Vagina (tissue), 2 donors: Measurements from ENCODE around the gene DYNLRB2.

Source experiments
- POLR2A ChIP-seq, 2 donors: fragments of 450-650 bp; IDR thresholded peaks; one replicate each; pipeline ENCODE4 v1.6.1; 2017; ENCODE audit warnings: antibody characterized with exemption in 2 of 2, mild to moderate bottlenecking in 2 of 2, moderate library complexity in 2 of 2
- POLR2AphosphoS5 ChIP-seq, 2 donors: sonication (generic); formaldehyde crosslinking; IDR thresholded peaks; one replicate each; pipeline ENCODE4 v1.9.0; 2017; ENCODE audit warnings: antibody characterized with exemption in 2 of 2, mild to moderate bottlenecking in 2 of 2, low read depth in 1 of 2; ENCODE audit not compliant: insufficient read depth in 1 of 2
- TF ChIP-seq, protein P1 (sequence below), 3 experiments: fragments of 450-650 bp in 2 of 3; fragments of 200-600 bp in 1 of 3; sonication (generic) in 1 of 3; IDR thresholded peaks; one replicate each; pipeline ENCODE4 v1.5.1; 2017 to 2019; ENCODE audit warnings: antibody characterized with exemption in 3 of 3, mild to moderate bottlenecking in 2 of 3, moderate library complexity in 2 of 3

DNA sequence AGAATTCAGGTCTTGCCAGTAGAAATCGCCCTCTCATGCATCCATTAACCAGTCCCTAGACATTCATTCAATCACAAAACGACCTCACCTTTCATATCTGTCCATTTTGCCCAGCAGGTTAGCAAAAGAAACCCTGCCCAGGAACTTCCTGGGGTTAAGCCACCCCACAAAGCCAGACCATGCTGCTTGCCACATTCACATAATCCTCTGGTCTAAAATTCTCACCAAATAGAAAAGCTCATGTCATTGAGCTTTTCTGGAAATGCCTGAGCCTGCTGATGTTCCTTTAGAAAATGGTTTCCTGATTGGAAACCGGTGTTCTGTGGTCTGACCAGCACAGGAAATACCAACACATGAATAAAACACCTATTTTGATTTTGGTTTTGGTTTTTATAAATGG, 21.6 kb upstream of the DYNLRB2 start:
- TF ChIP-seq POLR2A (IDR thresholded peaks at IDR 0.05): no peak
- no peak for TF ChIP-seq POLR2AphosphoS5 (IDR thresholded peaks at IDR 0.05; ENCODE audit: insufficient read depth in 1 of 2, low read depth in 1 of 2)
- TF ChIP-seq, protein P1, sequence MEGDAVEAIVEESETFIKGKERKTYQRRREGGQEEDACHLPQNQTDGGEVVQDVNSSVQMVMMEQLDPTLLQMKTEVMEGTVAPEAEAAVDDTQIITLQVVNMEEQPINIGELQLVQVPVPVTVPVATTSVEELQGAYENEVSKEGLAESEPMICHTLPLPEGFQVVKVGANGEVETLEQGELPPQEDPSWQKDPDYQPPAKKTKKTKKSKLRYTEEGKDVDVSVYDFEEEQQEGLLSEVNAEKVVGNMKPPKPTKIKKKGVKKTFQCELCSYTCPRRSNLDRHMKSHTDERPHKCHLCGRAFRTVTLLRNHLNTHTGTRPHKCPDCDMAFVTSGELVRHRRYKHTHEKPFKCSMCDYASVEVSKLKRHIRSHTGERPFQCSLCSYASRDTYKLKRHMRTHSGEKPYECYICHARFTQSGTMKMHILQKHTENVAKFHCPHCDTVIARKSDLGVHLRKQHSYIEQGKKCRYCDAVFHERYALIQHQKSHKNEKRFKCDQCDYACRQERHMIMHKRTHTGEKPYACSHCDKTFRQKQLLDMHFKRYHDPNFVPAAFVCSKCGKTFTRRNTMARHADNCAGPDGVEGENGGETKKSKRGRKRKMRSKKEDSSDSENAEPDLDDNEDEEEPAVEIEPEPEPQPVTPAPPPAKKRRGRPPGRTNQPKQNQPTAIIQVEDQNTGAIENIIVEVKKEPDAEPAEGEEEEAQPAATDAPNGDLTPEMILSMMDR (IDR thresholded peaks at IDR 0.05): no peak
